Pancreas (tissue), 10 donors: ENCODE measurements around the gene FOXL3. TPM values are rescaled to one million over a fixed set of nuclear protein-coding genes. Genes with fewer than 3 reads are reported as not detected.

Experiments
- ATAC-seq, 4 donors: fragments of 200-7000 bp; cut with Tn5 transposase; one replicate each; pipeline versions ENCODE4 v1.8.0 to v1.9.1; 2020; ENCODE audit warnings: mild to moderate bottlenecking in 4 of 4, moderate library complexity in 4 of 4
- DNase-seq, 6 donors: peaks; one replicate each; pipeline ENCODE4 v3.0.0-alpha.2; 2020
- FAIRE-seq: peaks from 2 replicates; lab custom pipeline; 2012; peaks lifted over from hg19 to GRCh38; lab: Jason Lieb, UNC
- H3K27ac ChIP-seq, 4 donors: fragments of 200-600 bp; sonication (generic); 1 replicate in 3 of 4; 2 replicates in 1 of 4; pipeline versions ENCODE4 v1.5.0 to v1.8.0; 2020
- H3K27me3 ChIP-seq, 4 donors: fragments of 200-600 bp; one replicate each; pipeline ENCODE4 v1.8.0; 2021
- H3K36me3 ChIP-seq, 3 donors: fragments of 200-600 bp; sonication (generic) in 1 of 3; one replicate each; pipeline versions ENCODE4 v1.5.0 to v1.8.0; 2020 to 2021
- H3K4me1 ChIP-seq, 3 donors: fragments of 200-600 bp; one replicate each; pipeline ENCODE4 v1.8.0; 2021
- H3K4me3 ChIP-seq, 4 donors: fragments of 200-600 bp; sonication (generic) in 2 of 4; one replicate each; pipeline versions ENCODE4 v1.5.0 to v1.8.0; 2020 to 2021
- H3K9me3 ChIP-seq, 4 donors: fragments of 200-600 bp; one replicate each; pipeline ENCODE4 v1.8.0; 2021
- WGBS, 2 donors: extraction: QIAGEN DNeasy Blood & Tissue Kit; methylation state at CpG; one replicate each; pipeline ENCODE4 v1.1.7; 2013; 5-methylcytosine and 5-hydroxymethylcytosine counted together
- intact Hi-C, 3 donors: fragments of 100-400 bp; cut with DNase I; formaldehyde crosslinking; loops; one replicate each; pipeline versions ENCODE4 v1.11.1 to v1.14.2; 2022
- polyA plus RNA-seq, 2 donors: library from polyadenylated mRNA; stranded (reverse); fragments of 200-250 nt; gene quantifications; one replicate each; pipeline ENCODE4 v1.2.3, GENCODE V29; 2013
- total RNA-seq, 6 donors: library from RNA; stranded (reverse); fragmentation: NEBNext Ultra II Directional in 4 of 6; extraction: Animal tissue kit (Norgen Biotek cat#: 25700) in 4 of 6; gene quantifications; one replicate each; pipeline versions ENCODE4 v1.2.1 to v1.2.4, GENCODE V29; 2021 to 2023
- TF ChIP-seq, protein P1 (sequence below), 4 donors: fragments of 200-600 bp; sonication (generic) in 3 of 4; IDR thresholded peaks; one replicate each; pipeline versions ENCODE4 v1.5.0 to v1.8.0; 2021; ENCODE audit warnings: antibody characterized with exemption in 4 of 4
- donor health status: healthy with polysubstance abuse.
- donor health status: DM: no; HTN: no; CAD: no; lungs with moderate emphysema.
- donor health status: DM: no; HTN: no; CAD: no.
- donor health status: control.
- donor health status: control.
- donor health status: Bipolar disorder and iron deficiency.
- donor health status: DM: yes; HTN: yes; CAD: no.
- donor health status: DM: no; HTN: no; CAD: no.
- donor health status: DM: no; HTN: no; CAD: no.
- donor health status: DM: yes; HTN: yes; CAD: no.

The FOXL3 gene
- total and polyA plus RNA-seq, 8 donors = not detected

DNA sequence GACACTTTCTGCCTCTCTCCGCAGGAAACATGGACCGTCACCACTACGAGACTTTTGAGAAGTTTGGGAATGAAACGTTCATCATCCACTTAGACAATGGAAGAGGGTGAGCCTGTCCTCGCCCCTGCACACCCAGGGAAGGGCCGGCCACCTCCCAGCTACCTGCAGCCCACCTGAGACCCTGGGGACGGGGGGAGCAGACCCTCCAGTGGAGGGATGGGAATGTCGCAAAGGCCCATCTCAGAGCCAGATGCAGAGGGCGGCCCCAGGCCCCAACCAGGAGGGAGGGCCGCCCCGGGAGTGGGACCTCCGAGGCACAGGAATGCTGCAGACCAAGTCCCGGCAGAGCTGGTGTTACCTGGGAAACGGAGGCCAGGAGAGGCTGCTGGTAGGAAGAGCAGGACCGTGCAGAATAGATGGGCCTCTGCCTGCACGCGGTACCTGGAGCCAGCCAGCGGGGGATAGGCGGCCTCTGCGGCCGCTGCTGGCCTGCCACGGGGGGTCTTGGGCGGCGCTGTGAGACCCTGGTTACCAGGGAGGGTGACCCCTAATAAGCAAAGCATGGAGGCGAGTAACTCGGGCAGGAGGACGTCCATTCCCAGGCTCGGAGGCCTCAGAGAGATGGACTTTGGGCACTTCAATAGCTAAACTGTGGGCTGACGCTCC, 32.9 kb upstream of the FOXL3 start:
- intact Hi-C loops = no loop called here
- Histone ChIP-seq H3K27ac (no peak overlapping the region), H3K9me3 (no peaks in the 10 kb centered on the region), H3K36me3 (peaks cover 0 to 26% (median 0%) of the 10 kb centered on the region in 3 donors), H3K4me3 (no peak overlapping the region), H3K27me3 (no peaks in the 10 kb centered on the region), H3K4me1 (no peaks in the 10 kb centered on the region)
- TF ChIP-seq, protein P1, sequence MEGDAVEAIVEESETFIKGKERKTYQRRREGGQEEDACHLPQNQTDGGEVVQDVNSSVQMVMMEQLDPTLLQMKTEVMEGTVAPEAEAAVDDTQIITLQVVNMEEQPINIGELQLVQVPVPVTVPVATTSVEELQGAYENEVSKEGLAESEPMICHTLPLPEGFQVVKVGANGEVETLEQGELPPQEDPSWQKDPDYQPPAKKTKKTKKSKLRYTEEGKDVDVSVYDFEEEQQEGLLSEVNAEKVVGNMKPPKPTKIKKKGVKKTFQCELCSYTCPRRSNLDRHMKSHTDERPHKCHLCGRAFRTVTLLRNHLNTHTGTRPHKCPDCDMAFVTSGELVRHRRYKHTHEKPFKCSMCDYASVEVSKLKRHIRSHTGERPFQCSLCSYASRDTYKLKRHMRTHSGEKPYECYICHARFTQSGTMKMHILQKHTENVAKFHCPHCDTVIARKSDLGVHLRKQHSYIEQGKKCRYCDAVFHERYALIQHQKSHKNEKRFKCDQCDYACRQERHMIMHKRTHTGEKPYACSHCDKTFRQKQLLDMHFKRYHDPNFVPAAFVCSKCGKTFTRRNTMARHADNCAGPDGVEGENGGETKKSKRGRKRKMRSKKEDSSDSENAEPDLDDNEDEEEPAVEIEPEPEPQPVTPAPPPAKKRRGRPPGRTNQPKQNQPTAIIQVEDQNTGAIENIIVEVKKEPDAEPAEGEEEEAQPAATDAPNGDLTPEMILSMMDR (IDR thresholded peaks at IDR 0.05) = no peak
- FAIRE-seq (no peak), DNase-seq (peak in 1 of 6 donors; percentile 30), ATAC-seq (no peak)
- 93 to 95% methylated on average over 29 of the region's 29 CpGs for WGBS, 2 donors

DNA sequence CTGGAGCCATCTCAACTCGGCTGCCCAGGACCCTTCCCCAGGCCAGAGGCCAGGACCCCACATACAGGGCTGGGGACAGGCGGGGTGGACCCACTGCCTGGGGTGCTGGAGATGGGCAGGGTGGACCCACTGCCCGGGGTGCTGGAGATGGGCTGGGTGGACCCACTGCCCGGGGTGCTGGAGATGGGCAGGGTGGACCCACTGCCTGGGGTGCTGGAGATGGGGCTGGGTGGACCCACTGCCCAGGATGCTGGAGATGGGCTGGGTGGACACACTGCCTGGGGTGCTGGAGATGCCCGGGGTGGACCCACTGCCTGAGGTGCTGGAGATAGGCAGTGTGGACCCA, 32.4 kb upstream of the FOXL3 start:
- Histone ChIP-seq H3K4me1 (no peaks in the 10 kb centered on the region), H3K36me3 (peaks cover 0 to 26% (median 0%) of the 10 kb centered on the region in 3 donors), H3K4me3 (no peak overlapping the region), H3K27ac (no peak overlapping the region), H3K9me3 (no peaks in the 10 kb centered on the region), H3K27me3 (no peaks in the 10 kb centered on the region)
- FAIRE-seq = no peak
- ATAC-seq = no peak
- TF ChIP-seq, protein P1 (IDR thresholded peaks at IDR 0.05) = no peak
- intact Hi-C loops = no loop called here
- WGBS, 2 donors = 64 to 91% methylated on average over 5 of the region's 5 CpGs
- peak in 2 of 6 donors; percentile 49 to 78 for DNase-seq

DNA sequence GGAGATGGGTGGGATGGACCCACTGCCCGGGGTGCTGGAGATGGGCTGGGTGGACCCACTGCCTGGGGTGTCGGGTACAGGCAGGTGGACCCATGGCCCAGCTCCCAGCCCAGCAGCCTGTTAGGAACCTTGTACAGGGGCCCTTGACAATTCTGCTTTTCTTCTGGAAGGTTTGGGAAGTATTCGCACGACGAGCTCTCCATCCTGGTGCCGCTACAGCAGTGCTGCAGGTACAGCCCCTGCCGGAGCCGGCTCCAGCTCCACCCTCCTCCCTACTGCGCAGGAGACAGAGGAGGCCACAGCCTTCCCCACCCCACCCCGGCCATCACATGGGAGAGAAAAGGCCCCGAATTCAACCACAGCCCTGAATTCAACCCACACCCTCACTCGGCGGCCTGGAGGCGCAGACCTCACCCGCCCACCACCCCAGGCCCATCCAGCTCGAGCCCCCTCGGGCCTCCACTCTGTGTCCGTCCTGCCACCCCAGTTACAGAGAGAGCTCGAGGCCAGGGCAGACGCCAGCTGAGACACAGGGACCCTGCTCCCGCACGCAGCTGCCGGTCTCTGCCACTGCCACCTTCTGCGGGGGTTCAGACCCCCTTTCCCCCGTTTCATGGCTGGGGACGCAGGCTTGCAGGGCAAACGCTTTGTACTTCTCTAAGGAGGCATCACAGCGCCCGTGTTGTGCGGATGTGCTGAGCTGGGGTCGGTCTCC, 31.3 kb upstream of the FOXL3 start:
- H3K4me3 ChIP-seq = no peak overlapping the region
- no peak overlapping the region for H3K27ac ChIP-seq
- H3K36me3 ChIP-seq = peaks cover 0 to 26% (median 0%) of the 10 kb centered on the region in 3 donors
- intact Hi-C loops = no loop called here
- peak in 2 of 6 donors; percentile 48 to 64 for DNase-seq
- no peaks in the 10 kb centered on the region for H3K4me1 ChIP-seq
- H3K27me3 ChIP-seq = no peaks in the 10 kb centered on the region
- H3K9me3 ChIP-seq = no peaks in the 10 kb centered on the region
- 95 to 98% methylated on average over 29 to 31 of the region's 31 CpGs for WGBS, 2 donors
- TF ChIP-seq, protein P1 (IDR thresholded peaks at IDR 0.05) = no peak
- no peak for ATAC-seq
- FAIRE-seq = no peak

DNA sequence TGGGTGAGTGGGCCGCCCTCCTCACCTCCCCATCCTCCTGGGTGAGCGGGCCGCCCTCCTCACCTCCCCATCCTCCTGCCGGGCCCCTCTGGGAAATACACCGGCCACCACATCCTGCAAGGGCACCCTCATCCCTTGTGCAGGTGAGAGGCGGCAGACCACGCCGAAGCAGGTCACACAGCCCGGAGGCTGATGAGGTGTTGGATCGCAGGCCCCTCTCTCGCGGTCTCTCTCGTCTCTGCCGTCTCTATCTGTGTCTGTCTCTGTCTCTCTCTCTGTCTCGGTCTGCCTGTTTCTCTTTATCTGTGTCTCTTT, 30.8 kb upstream of the FOXL3 start:
- no peaks in the 10 kb centered on the region for H3K27me3 ChIP-seq
- H3K27ac ChIP-seq = no peak overlapping the region
- DNase-seq = no peak
- 96 to 97% methylated on average over 15 of the region's 15 CpGs for WGBS, 2 donors
- H3K4me1 ChIP-seq = no peaks in the 10 kb centered on the region
- no peak for ATAC-seq
- no peaks in the 10 kb centered on the region for H3K9me3 ChIP-seq
- no peak overlapping the region for H3K4me3 ChIP-seq
- no peak for FAIRE-seq
- TF ChIP-seq, protein P1 (IDR thresholded peaks at IDR 0.05) = no peak
- peaks cover 0 to 26% (median 0%) of the 10 kb centered on the region in 3 donors for H3K36me3 ChIP-seq
- intact Hi-C loops = no loop called here
